Stimulated activated CD4-positive, alpha-beta T cell treated with anti-CD3 and anti-CD28 coated beads, Interleukin-12 subunit alpha, Interleukin-12 subunit beta, amount 100 ng/mL, for 48 hours (primary cell): ENCODE results near the gene DOK3.

Source experiments
- DNase-seq, 3 donors: peaks; one replicate each; pipeline ENCODE4 v3.0.0-alpha.2; 2020; ENCODE audit warnings: low read depth in 2 of 3, low spot score in 1 of 3

DOK3 gene

GRCh38 chr5:177484902-177485549 is 24.6 kb downstream of the DOK3 start:
- no peak for DNase-seq

- DNase-seq = no peak
Measured at GRCh38 chr5:177483994-177484901, 25.4 kb downstream of the DOK3 start.

- DNase-seq = no peak
Measured at GRCh38 chr5:177483042-177483441, 26.6 kb downstream of the DOK3 start.

- no peak for DNase-seq
Measured at GRCh38 chr5:177482359-177482795, 27.2 kb downstream of the DOK3 start.

- no peak for DNase-seq
Measured at GRCh38 chr5:177479774-177480173, 29.9 kb downstream of the DOK3 start.

GRCh38 chr5:177478711-177479646 is 30.6 kb downstream of the DOK3 start:
- DNase-seq = no peak

- no peak for DNase-seq
Measured at GRCh38 chr5:177477701-177478477, 31.7 kb downstream of the DOK3 start.

GRCh38 chr5:177476531-177477233 is 32.9 kb downstream of the DOK3 start:
- DNase-seq = no peak

GRCh38 chr5:177475563-177476427 is 33.8 kb downstream of the DOK3 start:
- DNase-seq = no peak

- DNase-seq = no peak
Measured at GRCh38 chr5:177474846-177475562, 34.6 kb downstream of the DOK3 start.

- DNase-seq = no peak
Measured at GRCh38 chr5:177474002-177474476, 35.6 kb downstream of the DOK3 start.

- no peak for DNase-seq
Measured at GRCh38 chr5:177473443-177474001, 36.1 kb downstream of the DOK3 start, which contains the start of gene DBN1. TSS of gene DBN1 (minus strand) at chr5:177473634. CDS start at chr5:177473521, 113 bp downstream.

- DNase-seq = peak in 1 of 3 donors; percentile 37
Measured at GRCh38 chr5:177472460-177473442, 36.9 kb downstream of the DOK3 start.

GRCh38 chr5:177471610-177472356 is 37.8 kb downstream of the DOK3 start:
- no peak for DNase-seq

GRCh38 chr5:177470759-177471536 is 38.7 kb downstream of the DOK3 start:
- DNase-seq = no peak
